HT1080 (cell line): ENCODE measurements around the gene RPS17. TPM values are rescaled to one million over a fixed set of nuclear protein-coding genes. Genes with fewer than 3 reads are reported as not detected.
"Not testable (repeated sequence)": the region's sequence is repeated elsewhere in the genome, so short reads cannot be mapped to it uniquely, and the experiment has no call there.

Experiments
- DNase-seq: peaks from one replicate; pipeline ENCODE4 v3.0.0-alpha.2; 2015; ENCODE audit warnings: low read depth
- total RNA-seq: library from RNA; depleted of rRNA; stranded (reverse); fragments of >200 nt; shearing (Covaris generic); gene quantifications from 2 replicates; pipeline ENCODE4 v1.2.3, GENCODE V29; 2014

The RPS17 gene
- total RNA-seq, 1 experiment from 2014 or later = 3,352 TPM

DNA sequence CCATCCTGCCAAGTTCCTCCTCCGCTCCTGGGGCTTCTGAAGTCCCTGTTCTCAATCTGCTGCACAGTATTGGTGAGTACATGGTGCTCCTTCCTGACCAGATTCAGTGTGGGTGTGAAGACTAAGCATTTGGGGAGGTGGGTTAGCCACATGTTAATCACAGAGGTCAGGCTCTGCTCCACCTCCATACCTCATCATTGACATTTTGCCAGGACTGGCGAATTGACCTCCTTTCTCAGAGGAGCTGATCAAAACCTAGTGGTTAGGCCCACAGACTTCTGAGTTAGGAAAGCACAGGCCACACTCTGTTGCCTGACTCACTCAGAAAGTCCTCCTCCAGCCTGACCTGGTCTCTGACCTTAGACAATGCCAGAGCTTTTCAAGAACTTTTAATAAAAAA lies 8.4 kb upstream of the RPS17 start:
- no peak for DNase-seq

DNA sequence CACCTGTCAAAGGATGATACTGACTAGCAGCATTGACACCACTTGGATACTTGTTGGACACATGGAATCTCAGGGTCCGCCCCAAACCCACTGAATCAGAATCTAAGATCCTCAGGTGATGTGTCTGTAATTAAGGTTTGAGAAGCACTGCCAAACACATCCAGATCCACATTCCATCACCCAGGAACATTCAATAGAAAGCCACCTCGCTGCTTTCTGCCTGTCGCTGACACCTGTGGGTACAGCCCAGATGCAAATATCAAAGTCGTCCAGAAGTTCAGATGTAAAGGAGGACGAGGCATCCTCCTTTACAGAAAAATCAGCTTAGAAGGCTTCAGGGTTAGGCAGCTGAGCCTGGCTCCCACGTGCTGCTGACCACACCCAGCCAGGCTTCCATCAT lies 5.2 kb upstream of the RPS17 start:
- no peak for DNase-seq

DNA sequence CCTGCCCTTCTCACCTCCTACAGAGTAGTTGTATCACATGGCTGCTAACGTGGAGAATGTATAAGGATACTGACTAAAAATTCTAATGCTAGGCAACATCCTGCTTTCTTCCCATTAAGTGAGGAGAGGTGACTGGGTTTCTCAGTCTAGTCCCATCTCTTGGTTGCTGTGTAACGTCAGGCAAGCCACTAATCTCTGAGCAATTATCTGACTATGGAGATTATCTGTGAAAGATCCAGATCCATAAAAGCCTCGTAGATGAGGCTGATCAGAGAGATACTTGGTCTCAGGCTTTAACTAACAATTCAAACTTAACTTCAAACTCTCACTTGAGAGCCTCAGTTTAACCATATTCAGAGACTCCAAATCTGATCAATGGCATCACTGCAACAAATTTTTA lies 4.7 kb upstream of the RPS17 start:
- DNase-seq = no peak

- DNase-seq = no peak
These were observed 4.2 kb upstream of the RPS17 start for GRCh38 chr15:82544431-82544830.

GRCh38 chr15:82543160-82543559 lies 2.9 kb upstream of the RPS17 start:
- no peak for DNase-seq

- DNase-seq = peak; percentile 19
These were observed 751 bp upstream of the RPS17 start for GRCh38 chr15:82540984-82541431.

- DNase-seq = no peak
These were observed 584 bp downstream of the RPS17 start for GRCh38 chr15:82539691-82540054.

- DNase-seq = no peak
These were observed 1.1 kb downstream of the RPS17 start for GRCh38 chr15:82538961-82539690.

DNA sequence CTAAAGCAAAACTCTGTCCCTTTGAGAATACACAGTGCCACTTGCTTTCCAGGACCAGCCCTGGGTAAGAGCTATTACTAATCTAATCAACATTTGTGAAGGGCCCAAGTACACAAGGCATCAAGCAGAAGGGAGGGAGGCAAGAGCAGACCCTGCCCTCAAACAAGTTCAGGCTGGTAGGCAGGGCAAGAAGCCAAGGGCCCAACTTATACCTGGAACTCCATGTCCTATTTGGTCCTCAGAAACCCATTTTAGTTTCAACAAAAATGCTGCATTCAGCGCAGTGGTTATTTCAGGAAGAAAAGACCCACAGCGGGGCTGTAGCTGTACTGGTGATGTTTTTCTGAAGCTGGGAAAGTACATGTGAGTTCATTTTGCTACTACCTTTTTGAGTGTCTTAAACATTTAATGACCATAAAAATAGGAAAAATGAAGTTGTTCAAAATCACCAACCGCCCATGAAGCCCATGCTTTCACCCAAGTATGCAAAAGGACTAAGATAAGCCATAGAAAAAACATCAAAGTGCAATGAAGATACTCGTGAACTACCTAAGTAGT lies 2.8 kb downstream of the RPS17 start:
- no peak for DNase-seq

GRCh38 chr15:82536409-82537350 lies 3.6 kb downstream of the RPS17 start:
- no peak for DNase-seq

- DNase-seq = peak; percentile 23
These were observed 4.5 kb downstream of the RPS17 start for GRCh38 chr15:82535566-82536408.

DNA sequence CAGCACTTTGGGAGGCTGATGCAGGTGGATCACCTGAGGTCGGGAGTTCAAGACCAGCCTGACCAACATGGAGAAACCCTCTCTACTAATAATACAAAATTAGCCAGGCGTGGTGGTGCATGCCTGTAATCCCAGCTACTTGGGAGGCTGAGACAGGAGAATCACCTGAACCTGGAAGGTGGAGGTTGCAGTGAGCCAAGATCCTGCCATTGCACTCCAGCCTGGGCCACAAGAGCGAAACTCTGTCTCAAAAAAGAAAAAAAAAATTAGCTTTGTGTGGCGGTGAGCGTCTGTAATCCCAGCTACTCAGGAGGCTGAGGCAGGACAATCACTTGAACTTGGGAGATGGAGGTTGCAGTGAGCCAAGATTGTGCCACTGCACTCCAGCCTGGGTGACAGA lies 5.1 kb downstream of the RPS17 start:
- DNase-seq = not testable (repeated sequence)

GRCh38 chr15:82534457-82534861 lies 5.8 kb downstream of the RPS17 start:
- not testable (repeated sequence) for DNase-seq

DNA sequence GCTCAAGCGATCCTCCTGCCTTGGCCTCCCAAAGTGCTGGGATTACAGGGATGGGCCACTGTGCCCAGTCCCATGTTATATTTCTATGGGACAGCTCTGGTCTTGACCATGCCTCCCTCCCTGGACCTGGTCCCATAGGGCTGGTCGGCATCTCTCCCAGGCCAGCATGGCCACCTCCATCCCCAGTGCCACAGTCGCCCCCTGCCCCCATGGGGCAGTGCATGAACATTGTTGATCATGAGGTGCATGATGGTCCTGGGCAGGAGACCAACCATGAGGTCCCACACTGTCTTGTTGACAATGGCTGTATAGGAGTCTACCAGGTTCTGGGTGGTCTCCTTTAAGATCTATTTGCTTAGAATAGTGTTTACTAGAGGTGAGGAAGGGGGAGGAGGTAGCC lies 6.5 kb downstream of the RPS17 start:
- no peak for DNase-seq

DNA sequence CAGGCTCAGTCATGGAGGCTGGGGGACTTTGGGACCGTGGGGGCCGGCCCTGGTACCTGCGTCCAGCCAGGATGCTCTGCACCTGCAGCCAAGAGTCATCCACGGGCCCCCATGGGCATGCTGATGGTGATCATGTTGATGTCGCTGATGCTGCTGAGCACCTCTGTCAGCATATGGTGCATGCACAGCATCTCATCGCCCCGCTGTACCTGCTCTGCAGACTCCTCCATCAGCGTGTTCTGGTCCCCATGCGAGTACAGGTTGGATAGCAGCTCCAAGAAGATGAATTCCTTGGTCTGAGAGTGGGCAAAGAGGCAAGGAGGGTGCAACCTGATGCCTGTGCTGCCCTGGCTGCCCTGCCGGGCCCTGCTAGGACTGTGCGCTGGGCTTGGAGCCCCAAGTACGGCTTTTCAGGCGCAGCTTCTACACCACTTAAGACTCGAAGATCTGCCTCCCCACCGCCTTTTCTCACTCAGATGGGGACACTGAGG lies 7.2 kb downstream of the RPS17 start:
- DNase-seq = no peak

GRCh38 chr15:82532383-82532990 lies 7.8 kb downstream of the RPS17 start:
- no peak for DNase-seq

DNA sequence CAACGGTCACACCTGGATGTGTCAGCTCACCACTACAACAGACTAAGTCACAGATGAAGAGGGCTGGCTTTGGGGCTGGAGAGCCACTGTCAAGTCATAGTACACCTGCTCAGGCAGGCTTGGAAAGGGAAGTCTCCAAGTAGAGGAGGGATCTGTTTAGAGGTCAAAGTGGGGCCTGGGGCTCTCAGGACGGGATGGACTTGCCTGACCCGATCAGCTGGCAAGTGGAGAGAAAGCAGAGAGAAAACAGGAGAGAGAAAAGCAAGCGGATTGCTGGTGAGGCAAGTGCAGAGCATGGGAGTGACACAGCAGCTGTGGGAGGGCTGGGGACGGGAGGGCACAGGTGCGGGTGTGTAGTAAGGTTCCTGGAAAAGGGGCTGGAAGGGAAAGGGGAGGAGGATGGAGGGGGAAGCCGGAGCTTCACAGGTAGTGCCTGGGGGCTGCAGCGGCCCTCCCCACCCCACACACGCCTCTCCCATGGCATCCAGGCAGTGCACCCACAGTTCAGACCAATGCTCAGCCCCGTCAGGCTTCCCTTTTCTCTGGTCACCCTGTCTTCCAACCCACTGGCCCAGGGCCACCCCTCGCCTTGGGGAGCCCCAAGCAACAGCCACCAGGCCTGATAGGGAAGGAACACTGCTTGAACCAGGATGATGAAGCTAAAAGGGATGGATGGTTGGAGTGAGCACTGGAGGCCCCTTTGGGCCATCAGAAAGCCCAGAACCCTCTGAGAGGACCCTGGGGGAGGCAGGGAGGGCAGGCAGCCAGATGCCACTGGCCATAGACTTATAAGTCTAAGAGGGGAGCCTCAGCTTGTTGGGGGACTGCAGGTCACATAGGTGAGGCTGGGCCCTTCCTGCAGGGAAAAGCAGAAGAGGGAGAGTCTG lies 8.5 kb downstream of the RPS17 start:
- DNase-seq = no peak

- DNase-seq = peak; percentile 68
These were observed 9.5 kb downstream of the RPS17 start for GRCh38 chr15:82530606-82531379.

- no peak for DNase-seq
These were observed 10.3 kb downstream of the RPS17 start for GRCh38 chr15:82530006-82530405.
